ENCODE measurements around the gene SCYL2. TPM values are rescaled to one million over a fixed set of nuclear protein-coding genes. Genes with fewer than 3 reads are reported as not detected.

Gene SCYL2
- total RNA-seq, 2 experiments from 2014 or later: 37.5 to 40.8 TPM

DNA sequence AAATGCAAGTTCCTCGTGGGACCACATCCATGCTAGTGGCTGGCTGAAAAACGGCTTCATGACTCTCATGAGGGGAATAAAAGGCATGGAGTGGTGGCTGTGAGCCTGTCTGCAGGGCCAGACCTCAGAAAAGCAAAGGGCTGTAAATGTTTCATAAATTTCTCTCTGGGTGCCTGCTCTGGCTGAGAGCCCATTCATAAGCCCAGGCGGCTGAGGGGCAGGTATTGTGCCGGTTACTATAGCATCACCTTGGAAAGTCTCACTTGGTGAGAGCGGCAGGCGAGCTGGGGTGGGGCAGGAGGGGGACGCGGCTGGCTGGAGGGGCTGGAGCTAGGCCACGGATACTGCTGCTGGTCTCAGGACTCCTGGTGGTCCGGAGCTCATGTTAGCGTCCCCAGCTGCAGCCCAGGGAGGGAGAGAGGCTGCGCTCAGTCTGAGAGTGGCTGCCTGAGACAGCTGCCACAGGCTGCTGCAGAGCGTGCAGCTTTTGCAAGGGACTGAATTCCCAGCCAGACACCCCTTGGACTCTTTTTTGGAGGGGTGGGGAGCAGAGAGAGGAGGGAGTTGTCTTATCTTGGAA, 89.8 kb downstream of the SCYL2 start, which contains the start of gene SLC17A8:
TSS of gene SLC17A8 (plus strand) at position 431 of the 580 bp plus-strand sequence. CDS start 318 bp downstream, outside the sequence.
- ChIA-PET CTCF (no interaction called here), POLR2A (no interaction called here)
- Histone ChIP-seq H3K4me3 (ENCODE audit: low read length) (no peak within 1 kb of the TSS), H3K4me1 (ENCODE audit: insufficient read depth, low read length) (no peaks in the 10 kb centered on the region), H3K27ac (ENCODE audit: low read depth in 1 of 2, low read length in 2 of 2) (no peak within 1 kb of the TSS), H3K36me3 (ENCODE audit: insufficient read depth, low read length) (no peaks in the 10 kb centered on the region), H3K9me3 (ENCODE audit: control insufficient read depth in 1 of 2, insufficient read depth in 1 of 2, low read length in 2 of 2) (no peaks in the 10 kb centered on the region), H3K27me3 (ENCODE audit: control insufficient read depth in 1 of 2, insufficient read depth in 2 of 2, low read length in 2 of 2) (peaks cover 5 to 9% of the 10 kb centered on the region in 2 experiments)
- Mint-ChIP-seq H3K27ac (no peak within 1 kb of the TSS), H3K36me3 (ENCODE audit: low read depth) (no peaks in the 10 kb centered on the region), H3K27me3 (peaks cover 61% of the 10 kb centered on the region), H3K4me3 (no peak within 1 kb of the TSS), H3K9me3 (no peaks in the 10 kb centered on the region), H3K4me1 (ENCODE audit: low read depth) (no peaks in the 10 kb centered on the region)
- TF ChIP-seq, protein P1, sequence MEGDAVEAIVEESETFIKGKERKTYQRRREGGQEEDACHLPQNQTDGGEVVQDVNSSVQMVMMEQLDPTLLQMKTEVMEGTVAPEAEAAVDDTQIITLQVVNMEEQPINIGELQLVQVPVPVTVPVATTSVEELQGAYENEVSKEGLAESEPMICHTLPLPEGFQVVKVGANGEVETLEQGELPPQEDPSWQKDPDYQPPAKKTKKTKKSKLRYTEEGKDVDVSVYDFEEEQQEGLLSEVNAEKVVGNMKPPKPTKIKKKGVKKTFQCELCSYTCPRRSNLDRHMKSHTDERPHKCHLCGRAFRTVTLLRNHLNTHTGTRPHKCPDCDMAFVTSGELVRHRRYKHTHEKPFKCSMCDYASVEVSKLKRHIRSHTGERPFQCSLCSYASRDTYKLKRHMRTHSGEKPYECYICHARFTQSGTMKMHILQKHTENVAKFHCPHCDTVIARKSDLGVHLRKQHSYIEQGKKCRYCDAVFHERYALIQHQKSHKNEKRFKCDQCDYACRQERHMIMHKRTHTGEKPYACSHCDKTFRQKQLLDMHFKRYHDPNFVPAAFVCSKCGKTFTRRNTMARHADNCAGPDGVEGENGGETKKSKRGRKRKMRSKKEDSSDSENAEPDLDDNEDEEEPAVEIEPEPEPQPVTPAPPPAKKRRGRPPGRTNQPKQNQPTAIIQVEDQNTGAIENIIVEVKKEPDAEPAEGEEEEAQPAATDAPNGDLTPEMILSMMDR (IDR thresholded peaks at IDR 0.05): no peak
- DNase-seq: no peak
- ATAC-seq (ENCODE audit: poor library complexity): no peak
- intact Hi-C loops (cut with DNase I, micrococcal nuclease): no loop called here

DNA sequence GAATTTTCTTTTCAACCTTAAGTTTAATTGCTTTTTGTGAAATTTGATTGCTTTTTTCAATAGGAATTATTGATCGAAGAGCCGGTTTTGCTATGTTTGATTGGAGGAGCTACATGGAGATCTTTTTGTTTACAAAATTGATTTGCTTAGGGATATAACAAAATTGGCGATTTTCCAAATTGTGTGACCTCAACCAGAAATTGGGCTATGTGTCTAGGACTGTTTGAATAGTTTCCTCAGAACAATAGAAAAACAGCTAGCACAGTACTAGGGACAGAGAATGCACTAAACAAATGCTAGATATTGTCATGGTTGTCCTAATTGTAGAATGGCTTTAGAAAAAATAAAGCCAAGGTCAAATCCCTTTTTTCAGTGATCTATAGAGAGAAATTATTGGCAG, 92.3 kb downstream of the SCYL2 start:
- ChIA-PET CTCF (no interaction called here), POLR2A (no interaction called here)
- H3K4me1 Mint-ChIP-seq (ENCODE audit: low read depth): no peaks in the 10 kb centered on the region
- ATAC-seq (ENCODE audit: poor library complexity) (no peak), DNase-seq (no peak)
- H3K27me3 ChIP-seq (ENCODE audit: control insufficient read depth in 1 of 2, insufficient read depth in 2 of 2, low read length in 2 of 2): peaks cover 5 to 15% of the 10 kb centered on the region in 2 experiments
- H3K4me3 ChIP-seq (ENCODE audit: low read length): no peak overlapping the region
- H3K9me3 Mint-ChIP-seq: no peaks in the 10 kb centered on the region
- H3K36me3 Mint-ChIP-seq (ENCODE audit: low read depth): no peaks in the 10 kb centered on the region
- H3K27ac ChIP-seq (ENCODE audit: low read depth in 1 of 2, low read length in 2 of 2): no peak overlapping the region
- H3K27ac Mint-ChIP-seq: no peak overlapping the region
- H3K36me3 ChIP-seq (ENCODE audit: insufficient read depth, low read length): no peaks in the 10 kb centered on the region
- intact Hi-C loops (cut with DNase I, micrococcal nuclease): no loop called here
- H3K9me3 ChIP-seq (ENCODE audit: control insufficient read depth in 1 of 2, insufficient read depth in 1 of 2, low read length in 2 of 2): no peaks in the 10 kb centered on the region
- peaks cover 60% of the 10 kb centered on the region for H3K27me3 Mint-ChIP-seq
- TF ChIP-seq, protein P1 (IDR thresholded peaks at IDR 0.05): no peak
- H3K4me1 ChIP-seq (ENCODE audit: insufficient read depth, low read length): no peaks in the 10 kb centered on the region
- H3K4me3 Mint-ChIP-seq: no peak overlapping the region

DNA sequence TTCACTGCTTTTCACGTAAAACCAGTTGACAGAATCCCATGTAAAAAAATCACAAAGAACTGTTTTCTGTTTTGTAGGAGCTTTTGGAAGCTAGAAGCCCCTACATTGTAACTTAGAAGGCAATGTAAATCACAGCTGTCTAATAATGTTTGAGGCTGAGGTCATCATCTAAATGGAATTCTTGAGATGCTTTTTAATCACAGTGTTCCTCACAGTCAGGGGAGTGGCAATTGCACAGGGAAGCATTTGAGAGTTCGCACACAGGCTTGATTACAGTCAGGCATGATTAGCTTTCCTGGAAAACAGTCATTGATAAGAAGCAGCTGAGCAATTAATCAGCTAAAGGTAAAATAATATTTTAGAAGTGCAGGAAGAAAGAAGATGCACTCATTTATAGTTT, 92.8 kb downstream of the SCYL2 start:
- TF ChIP-seq, protein P1 (IDR thresholded peaks at IDR 0.05): no peak
- Mint-ChIP-seq H3K4me3 (no peak overlapping the region), H3K27me3 (peaks cover 60% of the 10 kb centered on the region), H3K36me3 (ENCODE audit: low read depth) (no peaks in the 10 kb centered on the region), H3K9me3 (no peaks in the 10 kb centered on the region), H3K4me1 (ENCODE audit: low read depth) (no peaks in the 10 kb centered on the region), H3K27ac (no peak overlapping the region)
- no peak overlapping the region for H3K27ac ChIP-seq (ENCODE audit: low read depth in 1 of 2, low read length in 2 of 2)
- no peaks in the 10 kb centered on the region for H3K9me3 ChIP-seq (ENCODE audit: control insufficient read depth in 1 of 2, insufficient read depth in 1 of 2, low read length in 2 of 2)
- peaks cover 5 to 15% of the 10 kb centered on the region in 2 experiments for H3K27me3 ChIP-seq (ENCODE audit: control insufficient read depth in 1 of 2, insufficient read depth in 2 of 2, low read length in 2 of 2)
- intact Hi-C loops (cut with DNase I, micrococcal nuclease): no loop called here
- ChIA-PET CTCF (no interaction called here), POLR2A (no interaction called here)
- H3K36me3 ChIP-seq (ENCODE audit: insufficient read depth, low read length): no peaks in the 10 kb centered on the region
- no peak for DNase-seq
- H3K4me3 ChIP-seq (ENCODE audit: low read length): no peak overlapping the region
- H3K4me1 ChIP-seq (ENCODE audit: insufficient read depth, low read length): no peaks in the 10 kb centered on the region
- ATAC-seq (ENCODE audit: poor library complexity): no peak

Measured in CD4-positive, alpha-beta T cell (primary cell).